Stomach smooth muscle (tissue), 2 donors: ENCODE data around the gene CYRIA.

ENCODE experiments used
- H3K27ac ChIP-seq: one replicate; pipeline ENCODE4 v1.7.0; 2013; ENCODE audit warnings: mild to moderate bottlenecking, low read length, inconsistent platforms
- H3K27me3 ChIP-seq, 2 donors: one replicate each; pipeline ENCODE4 v1.7.0; 2013; ENCODE audit warnings: low read length in 2 of 2; ENCODE audit not compliant: insufficient read depth in 2 of 2, control insufficient read depth in 1 of 2
- H3K36me3 ChIP-seq, 2 donors: one replicate each; pipeline ENCODE4 v1.7.0; 2013; ENCODE audit warnings: low read length in 2 of 2; ENCODE audit not compliant: control insufficient read depth in 2 of 2, insufficient read depth in 2 of 2
- H3K4me1 ChIP-seq: one replicate; pipeline ENCODE4 v1.7.0; 2013; ENCODE audit warnings: low read length; ENCODE audit not compliant: control insufficient read depth, insufficient read depth
- H3K4me3 ChIP-seq, 2 donors: one replicate each; pipeline ENCODE4 v1.7.0; 2013; ENCODE audit warnings: low read length in 2 of 2
- H3K9ac ChIP-seq, 2 donors: one replicate each; pipeline ENCODE4 v1.7.0; 2013; ENCODE audit warnings: low read length in 2 of 2, mild to moderate bottlenecking in 1 of 2
- H3K9me3 ChIP-seq, 2 donors: one replicate each; pipeline ENCODE4 v1.7.0; 2013; ENCODE audit warnings: low read length in 2 of 2; ENCODE audit not compliant: control insufficient read depth in 2 of 2
- donor health status: healthy.
- donor health status: Pancreatic carcinoma.

Gene CYRIA

DNA sequence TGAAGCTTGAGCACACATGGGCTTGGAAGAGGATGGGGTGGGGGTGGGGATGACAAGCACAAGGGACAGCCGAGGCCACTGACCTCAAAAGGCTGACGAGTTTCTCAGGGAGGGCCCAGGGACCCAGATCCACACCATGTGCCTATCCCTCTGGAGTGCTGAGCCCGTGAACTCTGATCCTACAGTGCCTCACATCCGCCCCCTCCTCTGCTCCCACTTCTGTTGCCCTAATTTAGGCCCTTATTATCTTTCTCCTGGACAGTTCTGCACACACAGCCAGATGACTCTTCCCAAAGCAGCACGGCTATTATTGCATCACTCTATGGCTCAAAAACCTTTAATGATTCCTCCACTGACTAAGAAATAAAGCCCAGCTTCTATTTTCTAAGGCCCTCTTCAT, 24.8 kb downstream of the CYRIA start:
- Histone ChIP-seq H3K9ac (no peak overlapping the region), H3K4me3 (no peak overlapping the region), H3K9me3 (no peaks in the 10 kb centered on the region), H3K27ac (no peak overlapping the region), H3K27me3 (no peaks in the 10 kb centered on the region), H3K36me3 (peaks cover 5% of the 10 kb centered on the region in 2 donors), H3K4me1 (peaks cover 10% of the 10 kb centered on the region)

DNA sequence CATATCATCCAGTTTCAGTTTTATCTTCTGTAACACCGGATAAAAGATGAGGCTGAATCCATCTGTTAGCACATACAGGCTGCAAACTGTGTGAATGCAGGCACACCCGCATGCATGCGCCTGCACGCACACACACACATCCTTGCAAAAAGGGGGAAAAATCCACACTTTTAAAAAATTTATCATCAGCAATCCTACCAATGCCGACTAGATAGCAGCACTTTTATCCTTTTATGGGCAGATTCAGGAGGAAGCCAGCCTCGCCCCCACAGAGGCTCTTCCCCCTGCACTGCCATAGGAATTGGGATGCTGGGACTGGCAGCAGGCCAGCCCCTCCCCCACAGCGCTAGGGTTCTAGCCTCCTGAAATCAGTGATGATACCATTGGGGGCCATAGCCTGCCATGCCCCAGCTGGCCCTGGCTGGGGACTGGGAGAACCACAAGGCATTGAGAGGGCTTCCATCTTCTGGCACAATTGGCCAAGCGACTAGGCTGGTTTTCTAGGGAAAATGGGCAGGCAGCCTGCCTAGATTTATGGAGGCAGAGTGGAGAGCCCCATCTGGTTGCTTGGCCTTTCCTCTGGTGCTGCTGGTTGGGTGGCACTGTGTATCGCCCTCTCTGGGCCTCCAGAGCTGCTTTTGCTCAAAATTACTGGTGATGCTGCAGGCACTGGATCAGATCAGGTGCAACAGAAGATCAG, 25.5 kb downstream of the CYRIA start:
- H3K9ac ChIP-seq, result no peak overlapping the region

GRCh38 chr2:16639431-16639830, 26.2 kb downstream of the CYRIA start:
- no peak overlapping the region for H3K4me3 ChIP-seq
- H3K36me3 ChIP-seq, result peaks cover 3 to 5% of the 10 kb centered on the region in 2 donors
- H3K9me3 ChIP-seq, result no peaks in the 10 kb centered on the region
- H3K27me3 ChIP-seq, result no peaks in the 10 kb centered on the region
- H3K4me1 ChIP-seq, result peaks cover 10% of the 10 kb centered on the region
- no peak overlapping the region for H3K9ac ChIP-seq
- H3K27ac ChIP-seq, result no peak overlapping the region

More for the DNA sequence above, 25.5 kb downstream of the CYRIA start:
- Histone ChIP-seq H3K4me1 (peaks cover 10% of the 10 kb centered on the region), H3K27ac (no peak overlapping the region), H3K4me3 (no peak overlapping the region), H3K9me3 (no peaks in the 10 kb centered on the region), H3K27me3 (no peaks in the 10 kb centered on the region), H3K36me3 (peaks cover 3 to 5% of the 10 kb centered on the region in 2 donors)

GRCh38 chr2:16638946-16639345, 26.7 kb downstream of the CYRIA start:
- H3K9ac ChIP-seq, result no peak overlapping the region
- H3K27me3 ChIP-seq, result no peaks in the 10 kb centered on the region
- H3K36me3 ChIP-seq, result peaks cover 3 to 5% of the 10 kb centered on the region in 2 donors
- H3K4me3 ChIP-seq, result no peak overlapping the region
- H3K4me1 ChIP-seq, result peaks cover 10% of the 10 kb centered on the region
- H3K9me3 ChIP-seq, result no peaks in the 10 kb centered on the region
- H3K27ac ChIP-seq, result no peak overlapping the region

GRCh38 chr2:16637304-16637703, 28.3 kb downstream of the CYRIA start:
- peaks cover 14% of the 10 kb centered on the region for H3K4me1 ChIP-seq
- H3K27ac ChIP-seq, result no peak overlapping the region
- peaks cover 3 to 5% of the 10 kb centered on the region in 2 donors for H3K36me3 ChIP-seq
- no peaks in the 10 kb centered on the region for H3K27me3 ChIP-seq
- H3K9me3 ChIP-seq, result no peaks in the 10 kb centered on the region
- no peak overlapping the region for H3K9ac ChIP-seq
- H3K4me3 ChIP-seq, result no peak overlapping the region

DNA sequence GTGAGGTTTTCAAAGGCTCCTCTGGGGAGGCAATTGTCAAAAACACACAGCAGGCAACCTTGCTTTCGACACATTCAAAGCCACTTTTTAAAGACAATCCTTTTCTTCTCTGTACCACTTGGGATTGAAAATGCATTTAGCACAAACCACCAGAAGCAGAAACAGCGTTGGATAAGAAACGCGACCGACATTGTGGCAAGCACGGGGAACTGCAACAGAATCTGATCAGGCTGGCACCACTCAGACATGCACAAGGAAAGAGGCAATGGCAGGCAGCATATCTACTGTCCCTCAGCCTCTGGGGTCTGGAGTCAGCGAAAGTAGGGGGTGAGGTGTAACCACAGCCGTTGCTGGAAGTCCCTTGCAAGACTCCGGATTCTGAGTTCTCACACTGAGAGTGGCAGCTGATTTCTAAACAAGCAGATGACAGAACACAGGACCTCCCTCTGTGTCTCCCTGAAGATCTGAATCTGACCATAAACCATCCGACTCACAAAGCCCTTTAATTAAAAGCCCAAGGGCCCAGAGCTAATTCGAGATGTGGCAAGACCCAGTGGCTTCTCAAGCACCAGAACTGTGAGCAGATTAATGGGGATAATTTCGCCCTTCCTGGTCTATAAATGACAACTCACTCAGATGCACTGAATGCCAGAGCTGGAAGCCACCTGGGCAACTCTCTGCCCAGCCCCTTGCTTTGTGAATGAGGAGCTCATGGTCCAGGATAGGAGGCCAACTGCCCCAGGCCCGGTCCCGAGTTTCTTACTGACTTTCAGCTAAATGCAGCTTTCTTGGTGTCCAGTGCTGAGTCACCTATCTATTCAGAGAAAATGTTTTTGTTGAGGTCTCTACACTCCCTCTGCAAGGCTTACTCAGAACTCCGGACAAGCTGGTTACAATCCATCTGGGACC, 29.6 kb downstream of the CYRIA start:
- Histone ChIP-seq H3K27ac (no peak overlapping the region), H3K36me3 (peaks cover 3 to 5% of the 10 kb centered on the region in 2 donors), H3K9ac (no peak overlapping the region), H3K4me3 (no peak overlapping the region), H3K4me1 (peaks cover 10% of the 10 kb centered on the region), H3K27me3 (no peaks in the 10 kb centered on the region), H3K9me3 (no peaks in the 10 kb centered on the region)

GRCh38 chr2:16633621-16634430, 31.8 kb downstream of the CYRIA start:
- Histone ChIP-seq H3K4me1 (peaks cover 6% of the 10 kb centered on the region), H3K27me3 (no peaks in the 10 kb centered on the region), H3K27ac (no peak overlapping the region), H3K9ac (no peak overlapping the region), H3K4me3 (no peak overlapping the region), H3K36me3 (peaks cover 3 to 5% of the 10 kb centered on the region in 2 donors), H3K9me3 (no peaks in the 10 kb centered on the region)

- Histone ChIP-seq H3K9ac (no peak overlapping the region), H3K27ac (no peak overlapping the region), H3K4me3 (no peak overlapping the region), H3K27me3 (no peaks in the 10 kb centered on the region), H3K4me1 (peaks cover 7% of the 10 kb centered on the region), H3K9me3 (no peaks in the 10 kb centered on the region), H3K36me3 (peaks cover 0 to under 1% of the 10 kb centered on the region in 2 donors)
Observed at GRCh38 chr2:16632598-16632997, 33.0 kb downstream of the CYRIA start.

DNA sequence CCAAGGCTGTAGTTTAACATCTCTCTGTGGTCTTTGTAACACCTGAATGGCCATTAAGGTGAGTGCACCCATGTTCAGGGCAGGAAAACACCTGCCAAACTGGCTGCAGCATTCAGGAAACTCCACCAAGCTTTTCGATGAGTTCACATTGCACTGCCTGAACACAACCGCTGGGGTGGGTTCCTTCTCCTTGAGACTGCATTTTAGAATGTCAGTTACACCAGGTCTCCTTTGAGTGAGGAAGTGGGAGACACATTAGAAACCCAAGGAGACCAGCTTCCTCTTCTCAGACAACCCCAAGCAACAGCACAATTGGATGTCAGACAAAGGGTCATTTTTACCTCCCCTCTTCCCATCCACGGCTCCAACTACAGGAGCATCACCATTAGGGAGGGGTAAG, 35.2 kb downstream of the CYRIA start:
- no peak overlapping the region for H3K27ac ChIP-seq
- no peaks in the 10 kb centered on the region for H3K27me3 ChIP-seq
- H3K4me3 ChIP-seq, result no peak overlapping the region
- H3K4me1 ChIP-seq, result peaks cover 24% of the 10 kb centered on the region
- H3K36me3 ChIP-seq, result no peaks in the 10 kb centered on the region
- no peak overlapping the region for H3K9ac ChIP-seq
- H3K9me3 ChIP-seq, result no peaks in the 10 kb centered on the region

- H3K4me1 ChIP-seq, result peaks cover 25% of the 10 kb centered on the region
- H3K27ac ChIP-seq, result no peak overlapping the region
- H3K4me3 ChIP-seq, result no peak overlapping the region
- H3K36me3 ChIP-seq, result no peaks in the 10 kb centered on the region
- H3K9me3 ChIP-seq, result no peaks in the 10 kb centered on the region
- no peak overlapping the region for H3K9ac ChIP-seq
- H3K27me3 ChIP-seq, result no peaks in the 10 kb centered on the region
Observed at GRCh38 chr2:16629770-16630169, 35.9 kb downstream of the CYRIA start.
